Measurements from ENCODE around the gene WDR70. TPM values are rescaled to one million over a fixed set of nuclear protein-coding genes. Genes with fewer than 3 reads are reported as not detected.

Gene WDR70
- total and polyA plus RNA-seq, 3 donors from 2014 or later = 25.3 to 27.6 (median 25.5) TPM

DNA sequence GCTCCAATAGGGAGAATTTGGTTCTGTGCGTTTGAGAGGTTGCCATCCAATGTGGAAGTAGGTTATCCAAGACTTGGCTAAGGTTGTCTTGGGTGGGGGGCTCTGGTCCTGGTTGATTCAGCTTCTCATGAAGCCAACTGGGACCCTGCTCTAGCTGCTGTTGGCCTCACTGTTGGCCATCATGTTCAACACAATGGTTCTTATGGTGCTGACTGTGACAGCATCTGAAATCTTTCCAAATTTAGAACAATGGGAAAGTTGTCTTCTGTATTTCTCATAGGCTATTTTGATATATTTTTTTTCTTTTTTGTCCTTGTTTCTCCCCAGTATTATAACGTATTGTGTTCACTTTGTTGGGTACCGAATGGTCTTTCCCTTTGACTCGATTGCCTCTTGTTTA is 388.8 kb downstream of the WDR70 start:
- WGBS, 2 donors = 73 to 74% methylated on average over 4 of the region's 4 CpGs
- no peaks in the 10 kb centered on the region for H3K36me3 ChIP-seq (ENCODE audit: low read depth, missing control alignments)
- no peaks in the 10 kb centered on the region for H3K4me1 ChIP-seq
- no peaks in the 10 kb centered on the region for H3K9me3 ChIP-seq
- no peak overlapping the region for H3K4me3 ChIP-seq
- intact Hi-C loops (cut with DNase I; ENCODE audit: low total_unique reads) = no loop called here
- H3K27ac ChIP-seq = no peak overlapping the region
- no peaks in the 10 kb centered on the region for H3K27me3 ChIP-seq
- no peak for TF ChIP-seq POLR2A (IDR thresholded peaks at IDR 0.05)
- no peak for DNase-seq

DNA sequence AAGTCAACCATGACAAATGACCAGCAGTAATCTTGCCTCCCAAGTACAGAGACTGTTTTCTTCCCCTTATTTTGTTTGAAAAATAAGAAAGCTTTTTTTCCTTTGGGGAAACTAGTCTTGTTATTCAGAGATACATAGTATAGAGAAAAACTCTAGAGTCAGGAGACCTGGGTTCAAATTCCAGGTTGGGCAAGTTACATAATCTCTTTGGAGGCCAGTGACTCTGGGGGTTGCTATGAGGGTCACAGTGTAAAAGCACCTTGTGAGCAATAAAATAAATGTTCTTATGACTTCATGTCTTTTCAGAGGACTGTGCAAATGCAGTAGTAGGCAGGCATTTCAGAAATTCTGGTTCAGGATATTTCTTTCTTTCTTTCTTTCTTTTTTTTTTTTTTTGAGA is 389.3 kb downstream of the WDR70 start:
- H3K9me3 ChIP-seq = no peaks in the 10 kb centered on the region
- H3K36me3 ChIP-seq (ENCODE audit: low read depth, missing control alignments) = no peaks in the 10 kb centered on the region
- no peak overlapping the region for H3K4me3 ChIP-seq
- DNase-seq = no peak
- TF ChIP-seq POLR2A (IDR thresholded peaks at IDR 0.05) = no peak
- TF ChIP-seq, protein P1, sequence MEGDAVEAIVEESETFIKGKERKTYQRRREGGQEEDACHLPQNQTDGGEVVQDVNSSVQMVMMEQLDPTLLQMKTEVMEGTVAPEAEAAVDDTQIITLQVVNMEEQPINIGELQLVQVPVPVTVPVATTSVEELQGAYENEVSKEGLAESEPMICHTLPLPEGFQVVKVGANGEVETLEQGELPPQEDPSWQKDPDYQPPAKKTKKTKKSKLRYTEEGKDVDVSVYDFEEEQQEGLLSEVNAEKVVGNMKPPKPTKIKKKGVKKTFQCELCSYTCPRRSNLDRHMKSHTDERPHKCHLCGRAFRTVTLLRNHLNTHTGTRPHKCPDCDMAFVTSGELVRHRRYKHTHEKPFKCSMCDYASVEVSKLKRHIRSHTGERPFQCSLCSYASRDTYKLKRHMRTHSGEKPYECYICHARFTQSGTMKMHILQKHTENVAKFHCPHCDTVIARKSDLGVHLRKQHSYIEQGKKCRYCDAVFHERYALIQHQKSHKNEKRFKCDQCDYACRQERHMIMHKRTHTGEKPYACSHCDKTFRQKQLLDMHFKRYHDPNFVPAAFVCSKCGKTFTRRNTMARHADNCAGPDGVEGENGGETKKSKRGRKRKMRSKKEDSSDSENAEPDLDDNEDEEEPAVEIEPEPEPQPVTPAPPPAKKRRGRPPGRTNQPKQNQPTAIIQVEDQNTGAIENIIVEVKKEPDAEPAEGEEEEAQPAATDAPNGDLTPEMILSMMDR (IDR thresholded peaks at IDR 0.05) = no peak
- no peaks in the 10 kb centered on the region for H3K4me1 ChIP-seq
- H3K27ac ChIP-seq = no peak overlapping the region
- intact Hi-C loops (cut with DNase I; ENCODE audit: low total_unique reads) = no loop called here
- no peaks in the 10 kb centered on the region for H3K27me3 ChIP-seq

DNA sequence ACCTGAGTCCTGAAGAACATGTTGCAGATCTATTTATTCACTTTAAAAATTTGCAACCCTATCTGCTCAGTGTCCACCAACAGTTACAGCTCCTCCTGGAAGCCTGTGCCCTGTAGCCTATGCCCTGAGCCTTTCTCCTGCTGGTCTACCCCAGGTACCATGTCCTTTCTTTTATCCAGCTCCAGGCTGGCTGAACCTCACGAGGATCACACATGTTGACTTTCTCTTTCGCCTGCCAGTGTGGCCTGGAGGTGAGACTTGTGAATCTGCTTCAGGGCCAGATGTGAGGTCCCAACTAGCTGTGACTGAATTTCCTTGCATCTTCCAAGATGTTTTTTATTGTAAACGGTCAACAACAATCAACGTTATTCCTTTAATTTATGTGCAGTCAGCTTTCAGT is 390.0 kb downstream of the WDR70 start:
- Histone ChIP-seq H3K36me3 (ENCODE audit: low read depth, missing control alignments) (no peaks in the 10 kb centered on the region), H3K27ac (no peak overlapping the region), H3K4me3 (no peak overlapping the region), H3K9me3 (no peaks in the 10 kb centered on the region), H3K27me3 (no peaks in the 10 kb centered on the region), H3K4me1 (no peaks in the 10 kb centered on the region)
- 82 to 96% methylated on average over 4 of the region's 4 CpGs for WGBS, 2 donors
- no peak for TF ChIP-seq POLR2A (IDR thresholded peaks at IDR 0.05)
- TF ChIP-seq, protein P1 (IDR thresholded peaks at IDR 0.05) = no peak
- DNase-seq = no peak
- intact Hi-C loops (cut with DNase I; ENCODE audit: low total_unique reads) = no loop called here

DNA sequence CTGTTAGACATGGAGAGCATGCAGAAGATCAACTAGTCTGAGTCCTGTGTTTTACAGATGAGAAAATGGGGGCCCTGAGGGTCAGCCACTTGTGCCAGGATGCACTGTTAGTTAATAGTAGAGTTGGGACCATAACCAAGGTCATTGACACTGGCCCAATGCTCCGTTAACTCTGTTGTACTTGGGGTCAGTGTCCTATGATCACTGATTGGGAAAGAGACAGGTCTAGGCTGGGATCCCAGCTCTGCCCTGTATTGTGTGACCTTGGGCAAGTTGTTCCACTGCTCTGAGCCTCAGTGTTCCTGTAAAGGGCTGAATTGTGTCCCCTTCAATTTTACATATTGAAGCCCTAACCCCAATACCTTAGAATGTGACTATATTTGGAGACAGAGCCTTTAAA is 390.7 kb downstream of the WDR70 start:
- Histone ChIP-seq H3K9me3 (no peaks in the 10 kb centered on the region), H3K27me3 (no peaks in the 10 kb centered on the region), H3K36me3 (ENCODE audit: low read depth, missing control alignments) (no peaks in the 10 kb centered on the region), H3K27ac (no peak overlapping the region), H3K4me1 (no peaks in the 10 kb centered on the region), H3K4me3 (no peak overlapping the region)
- DNase-seq = no peak
- 44 to 50% methylated on average over 1 of the region's 1 CpG for whole genome bisulfite sequencing, 2 donors
- intact Hi-C loops (cut with DNase I; ENCODE audit: low total_unique reads) = no loop called here
- no peak for TF ChIP-seq POLR2A (IDR thresholded peaks at IDR 0.05)
- TF ChIP-seq, protein P1 (IDR thresholded peaks at IDR 0.05) = no peak

DNA sequence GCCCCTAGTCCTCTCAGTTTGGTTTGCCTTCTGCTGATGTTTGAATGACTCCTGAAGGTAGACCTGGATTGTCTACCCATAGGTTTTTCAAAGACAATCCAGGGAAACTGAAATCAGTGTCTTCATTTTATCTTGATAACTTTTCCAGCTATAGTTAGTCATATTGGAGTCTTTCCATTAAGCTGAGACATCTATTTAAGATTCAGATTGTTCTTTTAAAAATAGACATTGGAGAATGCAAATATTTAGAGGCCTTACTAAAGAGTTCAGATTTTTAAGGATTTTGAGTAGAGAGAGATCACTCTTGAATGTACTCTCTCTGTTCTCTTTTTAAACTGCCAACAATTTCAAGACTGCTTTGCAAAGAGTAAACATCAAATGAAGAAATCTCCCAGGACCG is 391.7 kb downstream of the WDR70 start:
- Histone ChIP-seq H3K27ac (no peak overlapping the region), H3K36me3 (ENCODE audit: low read depth, missing control alignments) (no peaks in the 10 kb centered on the region), H3K27me3 (no peaks in the 10 kb centered on the region), H3K4me3 (no peak overlapping the region), H3K9me3 (no peaks in the 10 kb centered on the region), H3K4me1 (no peaks in the 10 kb centered on the region)
- no peak for DNase-seq
- WGBS, 2 donors = 67 to 74% methylated on average over 1 of the region's 1 CpG
- TF ChIP-seq POLR2A (IDR thresholded peaks at IDR 0.05) = no peak
- TF ChIP-seq, protein P1 (IDR thresholded peaks at IDR 0.05) = no peak
- intact Hi-C loops (cut with DNase I; ENCODE audit: low total_unique reads) = no loop called here
